GM18507 (cell line): ENCODE measurements around the gene CTNND2.
"Not testable (repeated sequence)": the region's sequence is repeated elsewhere in the genome, so short reads cannot be mapped to it uniquely, and the experiment has no call there.

Source experiments
- DNase-seq: peaks from one replicate; pipeline ENCODE4 v3.0.0; 2011; ENCODE audit warnings: low read depth; ENCODE audit not compliant: insufficient read length; ENCODE audit errors: extremely low spot score
- FAIRE-seq: peaks from 2 replicates; lab custom pipeline; 2011; peaks lifted over from hg19 to GRCh38; lab: Jason Lieb, UNC

CTNND2 gene

GRCh38 chr5:11378461-11378860 lies 525.8 kb downstream of the CTNND2 start:
- FAIRE-seq, result no peak
- DNase-seq, result no peak

- no peak for FAIRE-seq
- DNase-seq, result no peak
These were observed 526.4 kb downstream of the CTNND2 start for GRCh38 chr5:11377896-11378295.

- no peak for DNase-seq
These were observed 532.1 kb downstream of the CTNND2 start for GRCh38 chr5:11372191-11372590.

GRCh38 chr5:11371021-11371420 lies 533.2 kb downstream of the CTNND2 start:
- no peak for FAIRE-seq
- no peak for DNase-seq

More at GRCh38 chr5:11372191-11372590, 532.1 kb downstream of the CTNND2 start:
- no peak for FAIRE-seq

GRCh38 chr5:11364531-11364930 lies 539.7 kb downstream of the CTNND2 start:
- FAIRE-seq (no peak), DNase-seq (no peak)

- FAIRE-seq (no peak), DNase-seq (no peak)
These were observed 540.5 kb downstream of the CTNND2 start for GRCh38 chr5:11363631-11364178.

GRCh38 chr5:11361768-11362167 lies 542.5 kb downstream of the CTNND2 start:
- no peak for DNase-seq
- FAIRE-seq, result no peak

- FAIRE-seq (no peak), DNase-seq (no peak)
These were observed 546.3 kb downstream of the CTNND2 start for GRCh38 chr5:11357928-11358327.

- no peak for DNase-seq
- FAIRE-seq, result no peak
These were observed 548.8 kb downstream of the CTNND2 start for GRCh38 chr5:11355491-11355890.

- no peak for FAIRE-seq
These were observed 557.9 kb downstream of the CTNND2 start for GRCh38 chr5:11346336-11346735.

GRCh38 chr5:11335881-11336760 lies 568.1 kb downstream of the CTNND2 start:
- FAIRE-seq (no peak), DNase-seq (no peak)

More at GRCh38 chr5:11346336-11346735, 557.9 kb downstream of the CTNND2 start:
- no peak for DNase-seq

- DNase-seq (no peak), FAIRE-seq (no peak)
These were observed 569.8 kb downstream of the CTNND2 start for GRCh38 chr5:11334404-11334803.

- FAIRE-seq (no peak), DNase-seq (no peak)
These were observed 574.6 kb downstream of the CTNND2 start for GRCh38 chr5:11329679-11330078.

- DNase-seq (no peak), FAIRE-seq (no peak)
These were observed 579.5 kb downstream of the CTNND2 start for GRCh38 chr5:11324521-11325289.

- FAIRE-seq (no peak), DNase-seq (no peak)
These were observed 580.5 kb downstream of the CTNND2 start for GRCh38 chr5:11323761-11324160.

- DNase-seq (no peak), FAIRE-seq (no peak)
These were observed 582.1 kb downstream of the CTNND2 start for GRCh38 chr5:11322133-11322532.

- DNase-seq, result no peak
- no peak for FAIRE-seq
These were observed 584.2 kb downstream of the CTNND2 start for GRCh38 chr5:11319836-11320580.

GRCh38 chr5:11313694-11314093 lies 590.6 kb downstream of the CTNND2 start:
- not testable (repeated sequence) for FAIRE-seq, DNase-seq

GRCh38 chr5:11311731-11312130 lies 592.5 kb downstream of the CTNND2 start:
- FAIRE-seq (no peak), DNase-seq (no peak)

- DNase-seq (no peak), FAIRE-seq (no peak)
These were observed 593.0 kb downstream of the CTNND2 start for GRCh38 chr5:11311272-11311671.
